ENCODE measurements around the gene NYAP2. TPM values are rescaled to one million over a fixed set of nuclear protein-coding genes. Genes with fewer than 3 reads are reported as not detected.

The NYAP2 gene
- total RNA-seq, 1 donor from 2014 or later, result 0.07 TPM

DNA sequence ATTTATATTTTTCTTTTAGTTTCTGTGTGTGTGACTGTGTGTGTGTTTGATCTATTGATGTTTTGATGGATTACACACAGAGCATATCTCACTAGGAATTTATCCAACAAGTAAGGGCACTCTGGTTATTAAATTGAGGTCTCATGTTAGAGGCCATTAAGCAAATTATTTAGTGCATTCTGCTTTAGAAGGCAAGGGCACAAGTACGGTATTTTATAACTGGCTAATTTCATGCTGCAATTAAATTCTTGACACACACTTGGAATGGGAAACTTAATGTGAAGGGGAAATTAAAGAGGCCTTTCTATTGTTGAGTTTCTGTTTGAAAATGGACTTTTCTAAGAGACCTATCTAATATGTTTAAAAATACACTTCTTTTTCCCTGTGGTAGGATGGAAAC lies 25.8 kb downstream of the NYAP2 start:
- H3K27me3 Mint-ChIP-seq (ENCODE audit: insufficient read depth, low read depth), result peaks cover 3% of the 10 kb centered on the region
- H3K4me3 Mint-ChIP-seq, result no peak overlapping the region
- H3K4me1 ChIP-seq, result no peaks in the 10 kb centered on the region
- no peak overlapping the region for H3K4me2 ChIP-seq
- no peaks in the 10 kb centered on the region for H3K36me3 ChIP-seq
- no peak overlapping the region for H3K27ac ChIP-seq
- H3K9me3 ChIP-seq (ENCODE audit: low read depth), result no peaks in the 10 kb centered on the region
- peaks cover 13% of the 10 kb centered on the region for H3K4me1 Mint-ChIP-seq
- H3K9ac ChIP-seq, result no peak overlapping the region
- no peak overlapping the region for H3K27ac Mint-ChIP-seq
- DNase-seq (ENCODE audit: low spot score), result no peak
- no peak for TF ChIP-seq EZH2phosphoT487 (IDR thresholded peaks at IDR 0.05)
- TF ChIP-seq, protein P1, sequence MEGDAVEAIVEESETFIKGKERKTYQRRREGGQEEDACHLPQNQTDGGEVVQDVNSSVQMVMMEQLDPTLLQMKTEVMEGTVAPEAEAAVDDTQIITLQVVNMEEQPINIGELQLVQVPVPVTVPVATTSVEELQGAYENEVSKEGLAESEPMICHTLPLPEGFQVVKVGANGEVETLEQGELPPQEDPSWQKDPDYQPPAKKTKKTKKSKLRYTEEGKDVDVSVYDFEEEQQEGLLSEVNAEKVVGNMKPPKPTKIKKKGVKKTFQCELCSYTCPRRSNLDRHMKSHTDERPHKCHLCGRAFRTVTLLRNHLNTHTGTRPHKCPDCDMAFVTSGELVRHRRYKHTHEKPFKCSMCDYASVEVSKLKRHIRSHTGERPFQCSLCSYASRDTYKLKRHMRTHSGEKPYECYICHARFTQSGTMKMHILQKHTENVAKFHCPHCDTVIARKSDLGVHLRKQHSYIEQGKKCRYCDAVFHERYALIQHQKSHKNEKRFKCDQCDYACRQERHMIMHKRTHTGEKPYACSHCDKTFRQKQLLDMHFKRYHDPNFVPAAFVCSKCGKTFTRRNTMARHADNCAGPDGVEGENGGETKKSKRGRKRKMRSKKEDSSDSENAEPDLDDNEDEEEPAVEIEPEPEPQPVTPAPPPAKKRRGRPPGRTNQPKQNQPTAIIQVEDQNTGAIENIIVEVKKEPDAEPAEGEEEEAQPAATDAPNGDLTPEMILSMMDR (IDR thresholded peaks at IDR 0.05), result no peak
- TF ChIP-seq EZH2 (IDR thresholded peaks at IDR 0.05), result no peak
- no peaks in the 10 kb centered on the region for H3K36me3 Mint-ChIP-seq
- no peaks in the 10 kb centered on the region for H3K79me2 ChIP-seq (ENCODE audit: low read depth)
- H3F3A ChIP-seq (ENCODE audit: low read depth), result no peaks in the 10 kb centered on the region
- no peaks in the 10 kb centered on the region for H3K9me3 Mint-ChIP-seq
- no peaks in the 10 kb centered on the region for H4K20me1 ChIP-seq (ENCODE audit: low read depth)
- no peaks in the 10 kb centered on the region for H3K27me3 ChIP-seq
- H2AFZ ChIP-seq (replicated peaks), result no peak overlapping the region
- no peak overlapping the region for H3K4me3 ChIP-seq

DNA sequence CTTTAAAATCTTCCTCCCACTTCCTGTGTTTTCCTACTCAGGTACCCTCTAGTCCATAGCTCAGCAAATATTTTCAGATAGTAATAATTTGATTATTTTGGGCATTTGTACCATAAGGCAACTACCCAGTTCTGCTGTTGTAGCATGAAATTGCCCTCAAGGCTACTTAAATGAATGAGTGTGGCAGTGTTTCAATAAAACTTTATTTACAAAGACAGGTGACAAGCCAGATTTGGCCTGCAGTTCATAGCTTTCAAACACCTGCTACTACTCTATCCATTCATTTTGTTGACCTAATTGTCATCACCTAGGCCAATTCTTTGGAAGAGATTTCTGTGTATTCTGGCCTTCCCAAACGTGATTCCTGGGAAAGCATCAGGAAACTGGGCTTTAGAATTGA lies 28.9 kb downstream of the NYAP2 start:
- H3K79me2 ChIP-seq (ENCODE audit: low read depth), result no peaks in the 10 kb centered on the region
- no peak for DNase-seq (ENCODE audit: low spot score)
- no peaks in the 10 kb centered on the region for H3K27me3 ChIP-seq
- H3K4me1 ChIP-seq, result no peaks in the 10 kb centered on the region
- H3K9ac ChIP-seq, result no peak overlapping the region
- H3K27me3 Mint-ChIP-seq (ENCODE audit: insufficient read depth, low read depth), result peaks cover 3% of the 10 kb centered on the region
- no peak overlapping the region for H3K27ac Mint-ChIP-seq
- TF ChIP-seq, protein P1 (IDR thresholded peaks at IDR 0.05), result no peak
- no peak for TF ChIP-seq EZH2 (IDR thresholded peaks at IDR 0.05)
- no peak overlapping the region for H2AFZ ChIP-seq (replicated peaks)
- no peak overlapping the region for H3K4me3 ChIP-seq
- H3K36me3 Mint-ChIP-seq, result no peaks in the 10 kb centered on the region
- H3K36me3 ChIP-seq, result no peaks in the 10 kb centered on the region
- H3K4me1 Mint-ChIP-seq, result peaks cover 14% of the 10 kb centered on the region
- no peak overlapping the region for H3K4me3 Mint-ChIP-seq
- H4K20me1 ChIP-seq (ENCODE audit: low read depth), result no peaks in the 10 kb centered on the region
- H3F3A ChIP-seq (ENCODE audit: low read depth), result no peaks in the 10 kb centered on the region
- no peak overlapping the region for H3K4me2 ChIP-seq
- H3K9me3 Mint-ChIP-seq, result no peaks in the 10 kb centered on the region
- H3K9me3 ChIP-seq (ENCODE audit: low read depth), result no peaks in the 10 kb centered on the region
- no peak overlapping the region for H3K27ac ChIP-seq

DNA sequence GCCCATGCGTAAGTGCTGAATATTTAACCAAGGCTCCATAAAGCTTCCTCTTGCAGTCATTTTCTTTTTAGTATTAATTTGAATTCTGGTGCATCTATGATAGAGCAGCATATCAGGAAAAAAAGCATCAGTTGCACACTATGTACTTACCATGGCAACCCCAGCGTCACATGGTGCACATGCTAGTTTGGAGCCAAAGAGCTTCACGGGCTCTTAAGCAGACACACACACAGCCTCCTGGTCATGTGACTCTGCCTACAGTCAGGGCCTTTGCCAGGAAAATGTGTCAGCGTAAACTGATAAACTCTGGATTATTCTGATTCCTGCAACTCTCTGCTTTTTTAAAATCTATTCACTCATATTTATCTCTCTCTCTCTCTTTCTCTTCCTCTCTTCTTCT lies 30.2 kb downstream of the NYAP2 start:
- Mint-ChIP-seq H3K27me3 (ENCODE audit: insufficient read depth, low read depth) (peaks cover 3% of the 10 kb centered on the region), H3K4me1 (peaks cover 18% of the 10 kb centered on the region), H3K36me3 (no peaks in the 10 kb centered on the region), H3K27ac (no peak overlapping the region), H3K4me3 (no peak overlapping the region), H3K9me3 (no peaks in the 10 kb centered on the region)
- Histone ChIP-seq H3K36me3 (no peaks in the 10 kb centered on the region), H3K79me2 (ENCODE audit: low read depth) (no peaks in the 10 kb centered on the region), H4K20me1 (ENCODE audit: low read depth) (no peaks in the 10 kb centered on the region), H3K4me3 (no peak overlapping the region), H3K9ac (no peak overlapping the region), H2AFZ (replicated peaks) (peak overlapping the region; percentile 26), H3F3A (ENCODE audit: low read depth) (no peaks in the 10 kb centered on the region), H3K4me1 (no peaks in the 10 kb centered on the region), H3K27me3 (no peaks in the 10 kb centered on the region), H3K9me3 (ENCODE audit: low read depth) (no peaks in the 10 kb centered on the region), H3K27ac (no peak overlapping the region), H3K4me2 (no peak overlapping the region)
- DNase-seq (ENCODE audit: low spot score), result no peak
- TF ChIP-seq, protein P1 (IDR thresholded peaks at IDR 0.05), result no peak
- TF ChIP-seq EZH2 (IDR thresholded peaks at IDR 0.05) (no peak), EZH2phosphoT487 (IDR thresholded peaks at IDR 0.05) (no peak)
